Measurements from ENCODE around the gene ULK4.
A peak's percentile ranks its signal among the peaks of the same experiment; 100 is the strongest.

ULK4 gene

DNA sequence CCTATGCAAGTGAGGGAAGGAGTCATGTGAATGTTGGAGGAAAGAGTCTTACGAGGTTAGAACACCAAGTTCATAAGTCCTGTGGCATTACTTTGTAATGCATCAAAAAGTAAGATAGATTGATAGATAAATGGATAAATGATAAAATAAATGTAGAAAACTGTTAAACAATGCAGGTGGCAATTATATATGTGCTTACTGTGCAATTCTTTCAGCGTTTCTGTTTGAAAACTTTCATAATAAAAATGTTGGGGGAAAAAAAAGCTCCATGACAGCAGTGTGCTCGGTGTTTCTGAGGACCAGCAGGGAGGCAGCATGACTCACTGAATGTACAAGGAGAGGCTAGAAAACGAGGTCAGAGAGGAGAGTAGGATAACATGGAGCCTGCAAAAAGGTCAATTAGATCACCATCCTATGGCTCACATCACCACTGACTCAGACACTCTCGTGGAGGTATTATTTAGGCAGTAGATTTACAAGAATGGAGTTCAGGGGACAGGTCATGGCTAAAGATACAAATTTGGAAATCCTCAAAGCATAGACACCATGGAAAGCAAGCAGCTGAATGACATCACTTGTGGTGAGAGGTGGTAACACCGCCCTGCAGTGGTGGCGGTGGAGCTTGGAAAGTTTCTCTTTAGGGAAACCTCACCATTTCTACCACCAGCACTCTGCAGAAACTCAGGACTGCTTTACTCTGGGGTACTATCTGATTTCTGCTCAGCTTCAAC is 542.8 kb downstream of the ULK4 start:
- no peak for DNase-seq

DNA sequence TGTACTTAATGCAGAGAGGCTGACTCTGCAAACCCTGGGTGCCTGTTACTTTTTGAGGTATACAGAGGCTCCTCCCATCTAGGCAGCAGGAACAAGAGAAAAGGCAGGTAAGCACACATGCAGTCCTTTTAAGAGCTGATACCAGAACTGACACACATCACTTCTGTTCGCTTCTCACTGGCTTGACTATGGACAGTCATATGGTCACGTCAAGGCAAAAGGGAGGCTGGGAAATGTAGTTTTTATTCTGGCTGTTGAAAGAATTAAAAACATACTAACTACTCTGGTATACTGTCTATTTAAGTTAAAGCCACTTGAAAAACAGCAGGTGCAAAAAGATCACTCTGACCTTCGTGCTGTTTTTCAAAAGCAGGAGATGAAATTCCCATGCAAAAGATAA is 544.3 kb downstream of the ULK4 start:
- no peak for DNase-seq

DNA sequence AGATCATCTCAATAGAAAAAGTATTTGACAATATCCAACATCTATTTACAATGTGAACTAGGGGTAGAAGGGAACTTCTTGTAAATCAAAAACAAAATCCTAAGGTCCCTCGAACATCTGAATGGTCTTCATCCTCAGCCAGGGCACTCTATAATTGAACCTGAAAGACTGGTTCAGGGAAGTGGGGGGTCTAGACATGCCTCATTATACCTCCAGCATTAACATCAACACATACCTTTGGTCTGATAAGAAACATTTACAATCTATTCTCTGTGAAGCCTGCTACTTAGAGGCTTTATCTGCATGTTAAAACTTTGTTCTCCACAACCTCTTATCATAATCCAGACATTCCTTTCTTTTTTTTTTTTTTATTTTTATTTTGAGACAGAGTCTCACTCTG is 550.8 kb downstream of the ULK4 start:
- no peak for DNase-seq

- no peak for DNase-seq
Measured at GRCh38 chr3:41405466-41405865, 556.4 kb downstream of the ULK4 start.

- DNase-seq, result no peak
Measured at GRCh38 chr3:41404582-41404981, 557.3 kb downstream of the ULK4 start.

- no peak for DNase-seq
Measured at GRCh38 chr3:41394896-41395295, 567.0 kb downstream of the ULK4 start.

DNA sequence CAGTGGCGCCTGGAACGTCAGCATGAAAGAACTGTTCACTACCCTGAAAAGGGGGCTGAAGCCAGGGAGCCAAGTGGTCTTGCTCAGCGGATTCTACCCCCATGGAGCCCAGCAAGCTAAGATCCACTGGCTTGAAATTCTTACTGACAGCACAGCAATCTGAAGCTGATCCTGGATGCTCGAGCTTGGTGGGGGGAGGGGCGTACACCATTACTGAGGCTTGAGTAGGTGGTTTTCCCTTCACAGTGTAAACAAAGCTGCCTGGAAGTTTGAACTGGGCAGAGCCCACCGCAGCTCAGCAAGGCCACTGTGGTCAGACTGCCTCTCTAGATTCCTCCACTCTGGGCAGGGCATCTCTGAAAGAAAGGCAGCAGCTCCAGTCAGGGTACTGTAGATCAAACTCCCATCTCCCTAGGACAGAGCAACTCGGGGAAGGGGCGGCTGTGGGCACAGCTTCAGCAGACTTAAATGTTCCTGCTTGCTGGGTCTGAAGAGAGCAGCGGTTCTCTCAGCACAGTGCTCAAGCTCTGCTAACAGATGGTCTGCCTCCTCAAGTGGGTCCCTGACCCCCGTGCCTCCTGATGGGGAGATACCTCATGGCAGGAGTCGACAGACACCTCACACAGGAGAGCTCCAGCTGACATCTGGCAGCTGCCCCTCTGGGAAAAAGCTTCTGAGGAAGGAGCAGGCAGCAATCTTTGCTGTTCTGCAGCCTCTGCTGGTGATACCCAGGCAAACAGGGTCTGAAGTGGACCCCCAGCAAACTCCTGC is 591.0 kb downstream of the ULK4 start:
- peak; percentile 88 for DNase-seq

DNA sequence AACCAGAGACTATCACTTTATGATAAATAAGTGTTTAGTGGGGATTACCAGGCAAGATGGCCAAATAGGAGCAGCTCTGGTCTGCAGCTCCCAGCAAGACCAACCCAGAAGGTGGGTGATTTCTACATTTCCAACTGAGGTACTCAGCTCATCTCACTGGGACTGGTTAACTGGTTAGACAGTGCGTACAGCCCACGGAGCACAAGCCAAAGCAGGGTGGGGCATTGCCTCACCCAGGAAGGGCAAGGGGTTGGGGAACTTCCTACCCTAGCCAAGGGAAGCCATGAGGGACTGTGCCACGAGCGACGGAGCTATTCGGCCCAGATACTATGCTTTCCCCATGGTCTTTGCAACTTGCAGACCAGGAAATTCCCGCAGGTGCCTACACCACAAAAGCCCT is 591.6 kb downstream of the ULK4 start:
- no peak for DNase-seq

- DNase-seq, result peak; percentile 82
Measured at GRCh38 chr3:41369838-41370237, 592.1 kb downstream of the ULK4 start.

GRCh38 chr3:41365973-41366372 is 595.9 kb downstream of the ULK4 start:
- DNase-seq, result no peak

- DNase-seq, result no peak
Measured at GRCh38 chr3:41364736-41365135, 597.2 kb downstream of the ULK4 start.

DNA sequence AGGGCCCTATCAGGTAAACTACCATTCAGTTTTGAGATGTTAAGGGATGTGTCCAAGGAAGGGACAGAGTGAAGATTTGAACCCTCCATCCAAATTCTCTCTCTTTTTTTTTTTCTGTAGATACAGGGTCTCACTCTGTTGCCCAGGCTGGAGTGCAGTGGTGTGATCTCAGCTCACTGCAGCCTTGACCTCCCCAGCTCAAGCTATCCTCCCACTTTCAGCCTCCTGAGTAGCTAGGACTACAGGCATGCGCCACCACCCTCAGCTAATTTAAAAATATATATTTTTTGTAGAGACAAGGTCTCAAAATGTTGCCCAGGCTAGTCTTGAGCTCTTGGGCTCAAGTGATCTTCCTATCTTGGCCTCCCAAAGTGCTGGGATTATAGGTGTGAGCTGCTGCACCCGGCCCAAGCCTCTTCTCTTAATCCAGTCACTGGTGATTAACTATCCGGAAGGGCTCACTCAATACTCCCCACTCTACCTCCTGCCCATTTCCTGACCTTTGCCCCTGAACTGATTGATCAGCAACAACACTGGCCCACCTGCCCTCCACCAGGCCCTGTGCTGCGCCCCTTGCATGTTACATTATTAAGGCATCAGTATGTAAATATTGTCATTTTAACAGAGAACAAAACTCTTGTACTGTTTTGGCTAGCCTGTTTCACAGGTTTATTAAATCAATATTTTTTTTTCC is 597.9 kb downstream of the ULK4 start:
- no peak for DNase-seq

- DNase-seq, result no peak
Measured at GRCh38 chr3:41362638-41363559, 599.0 kb downstream of the ULK4 start.

DNA sequence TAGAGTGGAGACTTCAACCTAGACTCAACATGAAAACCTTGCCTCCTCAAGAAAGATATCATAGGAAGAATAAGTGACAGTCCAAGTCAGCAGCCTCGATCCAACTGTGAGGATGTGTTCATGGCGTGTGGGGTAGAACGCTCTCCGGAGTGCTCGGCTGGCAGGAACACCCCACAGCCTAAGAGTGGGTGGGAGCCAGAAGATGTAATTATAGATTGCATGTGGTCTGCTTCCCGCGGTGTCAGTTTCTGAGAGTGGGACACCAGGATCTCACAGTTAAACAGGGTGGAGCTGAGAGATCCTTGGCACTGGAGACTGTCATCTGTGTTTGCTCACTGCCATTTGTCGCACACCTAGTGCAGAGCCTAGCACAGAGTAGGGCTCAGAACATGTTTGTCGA is 604.6 kb downstream of the ULK4 start:
- DNase-seq, result no peak

- no peak for DNase-seq
Measured at GRCh38 chr3:41356775-41357174, 605.1 kb downstream of the ULK4 start.

GRCh38 chr3:41352510-41352909 is 609.4 kb downstream of the ULK4 start:
- no peak for DNase-seq

GRCh38 chr3:41350441-41350840 is 611.5 kb downstream of the ULK4 start:
- DNase-seq, result no peak

GRCh38 chr3:41348401-41348800 is 613.5 kb downstream of the ULK4 start:
- DNase-seq, result no peak

DNA sequence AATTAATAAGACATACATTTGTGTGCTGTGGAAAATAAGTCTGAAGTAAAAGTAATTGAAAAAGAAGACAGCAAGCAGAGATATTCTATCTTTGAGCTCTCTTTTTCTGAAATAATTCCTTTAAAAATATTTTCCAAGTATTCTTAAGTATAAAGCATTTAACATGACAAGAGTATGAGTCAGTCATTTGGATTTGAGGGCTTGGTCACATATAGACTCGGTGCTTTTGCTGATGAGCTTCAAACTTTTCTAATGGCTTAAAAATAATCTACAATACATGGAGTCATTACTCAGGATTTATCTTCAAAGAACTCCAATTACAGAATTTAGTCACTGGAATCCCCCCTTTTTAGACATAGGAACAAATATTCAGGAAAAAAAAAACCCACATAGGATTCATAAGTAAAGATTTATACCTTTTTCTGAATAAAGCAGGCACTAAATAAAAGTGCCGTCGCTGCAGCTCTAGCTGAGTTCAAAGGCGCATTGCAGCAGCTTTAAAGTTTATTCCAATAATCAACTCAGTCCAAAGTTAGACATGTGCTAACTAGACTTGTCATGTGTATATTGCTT is 615.1 kb downstream of the ULK4 start:
- no peak for DNase-seq

DNA sequence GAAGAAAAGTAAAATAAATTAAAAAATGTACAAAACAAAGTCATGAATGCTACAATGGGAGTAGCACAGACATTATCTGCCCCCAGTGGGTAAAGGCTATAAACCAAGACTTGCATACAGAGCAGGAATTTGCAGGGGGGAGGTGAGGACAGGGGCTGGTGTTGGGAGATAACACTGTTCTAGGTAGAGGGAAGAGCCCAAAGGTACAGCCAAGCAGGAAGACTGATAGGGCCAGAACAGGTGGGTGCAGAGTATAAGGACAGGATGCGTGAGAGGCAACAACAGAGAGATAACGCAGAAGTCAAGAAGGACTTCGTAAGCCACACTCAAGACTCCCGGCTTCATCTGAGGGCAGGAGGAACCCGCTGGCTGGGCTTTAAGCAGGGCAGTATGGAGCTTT is 616.1 kb downstream of the ULK4 start:
- DNase-seq, result no peak

- no peak for DNase-seq
Measured at GRCh38 chr3:41339758-41340157, 622.1 kb downstream of the ULK4 start.

DNA sequence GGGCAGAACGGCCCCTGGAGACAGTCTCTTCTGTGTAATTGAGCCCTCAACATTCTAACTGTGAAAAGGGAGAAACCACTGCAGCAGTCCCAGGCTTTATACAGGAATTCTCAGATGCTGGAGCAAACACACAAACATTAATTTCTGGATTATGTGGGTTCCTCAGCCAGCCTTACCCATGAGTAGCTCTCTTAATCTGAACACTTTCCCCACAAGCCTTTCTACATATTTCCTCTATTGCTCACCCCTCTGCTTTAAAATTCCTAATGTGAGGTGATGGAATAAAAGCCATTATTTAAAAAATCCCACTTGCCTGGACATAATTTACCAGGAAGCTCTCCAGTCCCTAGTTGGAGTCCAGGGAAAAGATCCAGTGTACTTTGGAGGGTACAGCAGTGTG is 623.6 kb downstream of the ULK4 start:
- DNase-seq, result peak; percentile 67

DNA sequence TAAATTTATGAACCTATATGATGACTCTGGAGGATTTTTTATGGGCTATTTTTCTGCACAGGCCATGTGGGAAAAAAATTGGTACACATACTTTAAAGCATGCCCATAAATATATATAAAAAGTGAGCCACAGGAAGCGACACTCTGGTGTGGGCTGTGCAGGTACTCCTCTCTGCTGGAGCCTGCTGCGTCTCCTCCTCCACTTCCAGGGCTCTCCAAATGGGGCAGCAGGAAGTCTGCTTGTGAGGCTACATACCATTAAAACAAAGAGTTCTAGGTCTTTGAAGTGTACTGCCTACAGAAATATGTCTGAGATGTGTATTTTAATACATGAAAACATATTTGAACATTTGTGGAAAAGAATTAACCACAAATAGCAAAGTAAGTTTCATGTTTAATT is 627.5 kb downstream of the ULK4 start:
- no peak for DNase-seq

Data from NCI-H2171 treated with DMSO at 0.1 percent for 48 hours (cell line).